ENCODE results near the gene DPP6. TPM values are rescaled to one million over a fixed set of nuclear protein-coding genes. Genes with fewer than 3 reads are reported as not detected.

DPP6 gene
- total RNA-seq, 1 experiment from 2014 or later: not detected

- Mint-ChIP-seq H3K36me3 (peaks cover 64% of the 10 kb centered on the region), H3K27me3 (ENCODE audit: low read depth) (peaks cover 9% of the 10 kb centered on the region), H3K27ac (no peak overlapping the region), H3K4me3 (no peak overlapping the region), H3K4me1 (no peaks in the 10 kb centered on the region), H3K9me3 (peaks cover 79% of the 10 kb centered on the region)
- ATAC-seq (no peak), DNase-seq (ENCODE audit: low spot score) (no peak)
- ChIA-PET POLR2A (no interaction called here), CTCF (no interaction called here)
- TF ChIP-seq STAT6 (CRISPR knock-in tag; conservative IDR thresholded peaks at IDR 0.05; ENCODE audit: low read depth) (no peak), JUN (CRISPR knock-in tag; IDR thresholded peaks at IDR 0.05) (no peak), ESRRA (CRISPR knock-in tag; IDR thresholded peaks at IDR 0.05; ENCODE audit: borderline replicate concordance) (no peak), TP53 (CRISPR knock-in tag; IDR thresholded peaks at IDR 0.05) (no peak), ZBTB43 (CRISPR knock-in tag; IDR thresholded peaks at IDR 0.05) (no peak), TEAD1 (CRISPR knock-in tag; IDR thresholded peaks at IDR 0.05) (no peak), GTF2I (CRISPR knock-in tag; conservative IDR thresholded peaks at IDR 0.05) (no peak), ETV6 (CRISPR knock-in tag; IDR thresholded peaks at IDR 0.05) (no peak), CREB1 (CRISPR knock-in tag; IDR thresholded peaks at IDR 0.05) (no peak), TCF7 (CRISPR knock-in tag; IDR thresholded peaks at IDR 0.05; ENCODE audit: low read depth) (no peak), MXD4 (CRISPR knock-in tag; IDR thresholded peaks at IDR 0.05; ENCODE audit: borderline replicate concordance) (no peak), ZBTB21 (CRISPR knock-in tag; IDR thresholded peaks at IDR 0.05; ENCODE audit: borderline replicate concordance) (no peak), HMGA2 (CRISPR knock-in tag; IDR thresholded peaks at IDR 0.05) (no peak), ERG (CRISPR knock-in tag; IDR thresholded peaks at IDR 0.05) (no peak), IRF1 (CRISPR knock-in tag; IDR thresholded peaks at IDR 0.05) (no peak), ZNF232 (CRISPR knock-in tag; IDR thresholded peaks at IDR 0.05) (no peak), GRHL2 (CRISPR knock-in tag; IDR thresholded peaks at IDR 0.05; ENCODE audit: insufficient replicate concordance, severe bottlenecking) (no peak)
- TF ChIP-seq, protein P1, sequence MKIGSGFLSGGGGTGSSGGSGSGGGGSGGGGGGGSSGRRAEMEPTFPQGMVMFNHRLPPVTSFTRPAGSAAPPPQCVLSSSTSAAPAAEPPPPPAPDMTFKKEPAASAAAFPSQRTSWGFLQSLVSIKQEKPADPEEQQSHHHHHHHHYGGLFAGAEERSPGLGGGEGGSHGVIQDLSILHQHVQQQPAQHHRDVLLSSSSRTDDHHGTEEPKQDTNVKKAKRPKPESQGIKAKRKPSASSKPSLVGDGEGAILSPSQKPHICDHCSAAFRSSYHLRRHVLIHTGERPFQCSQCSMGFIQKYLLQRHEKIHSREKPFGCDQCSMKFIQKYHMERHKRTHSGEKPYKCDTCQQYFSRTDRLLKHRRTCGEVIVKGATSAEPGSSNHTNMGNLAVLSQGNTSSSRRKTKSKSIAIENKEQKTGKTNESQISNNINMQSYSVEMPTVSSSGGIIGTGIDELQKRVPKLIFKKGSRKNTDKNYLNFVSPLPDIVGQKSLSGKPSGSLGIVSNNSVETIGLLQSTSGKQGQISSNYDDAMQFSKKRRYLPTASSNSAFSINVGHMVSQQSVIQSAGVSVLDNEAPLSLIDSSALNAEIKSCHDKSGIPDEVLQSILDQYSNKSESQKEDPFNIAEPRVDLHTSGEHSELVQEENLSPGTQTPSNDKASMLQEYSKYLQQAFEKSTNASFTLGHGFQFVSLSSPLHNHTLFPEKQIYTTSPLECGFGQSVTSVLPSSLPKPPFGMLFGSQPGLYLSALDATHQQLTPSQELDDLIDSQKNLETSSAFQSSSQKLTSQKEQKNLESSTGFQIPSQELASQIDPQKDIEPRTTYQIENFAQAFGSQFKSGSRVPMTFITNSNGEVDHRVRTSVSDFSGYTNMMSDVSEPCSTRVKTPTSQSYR (CRISPR knock-in tag; IDR thresholded peaks at IDR 0.05): no peak
- TF ChIP-seq, protein P2, sequence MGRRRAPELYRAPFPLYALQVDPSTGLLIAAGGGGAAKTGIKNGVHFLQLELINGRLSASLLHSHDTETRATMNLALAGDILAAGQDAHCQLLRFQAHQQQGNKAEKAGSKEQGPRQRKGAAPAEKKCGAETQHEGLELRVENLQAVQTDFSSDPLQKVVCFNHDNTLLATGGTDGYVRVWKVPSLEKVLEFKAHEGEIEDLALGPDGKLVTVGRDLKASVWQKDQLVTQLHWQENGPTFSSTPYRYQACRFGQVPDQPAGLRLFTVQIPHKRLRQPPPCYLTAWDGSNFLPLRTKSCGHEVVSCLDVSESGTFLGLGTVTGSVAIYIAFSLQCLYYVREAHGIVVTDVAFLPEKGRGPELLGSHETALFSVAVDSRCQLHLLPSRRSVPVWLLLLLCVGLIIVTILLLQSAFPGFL (CRISPR knock-in tag; IDR thresholded peaks at IDR 0.05; ENCODE audit: borderline replicate concordance): no peak
- TF ChIP-seq, protein P3, sequence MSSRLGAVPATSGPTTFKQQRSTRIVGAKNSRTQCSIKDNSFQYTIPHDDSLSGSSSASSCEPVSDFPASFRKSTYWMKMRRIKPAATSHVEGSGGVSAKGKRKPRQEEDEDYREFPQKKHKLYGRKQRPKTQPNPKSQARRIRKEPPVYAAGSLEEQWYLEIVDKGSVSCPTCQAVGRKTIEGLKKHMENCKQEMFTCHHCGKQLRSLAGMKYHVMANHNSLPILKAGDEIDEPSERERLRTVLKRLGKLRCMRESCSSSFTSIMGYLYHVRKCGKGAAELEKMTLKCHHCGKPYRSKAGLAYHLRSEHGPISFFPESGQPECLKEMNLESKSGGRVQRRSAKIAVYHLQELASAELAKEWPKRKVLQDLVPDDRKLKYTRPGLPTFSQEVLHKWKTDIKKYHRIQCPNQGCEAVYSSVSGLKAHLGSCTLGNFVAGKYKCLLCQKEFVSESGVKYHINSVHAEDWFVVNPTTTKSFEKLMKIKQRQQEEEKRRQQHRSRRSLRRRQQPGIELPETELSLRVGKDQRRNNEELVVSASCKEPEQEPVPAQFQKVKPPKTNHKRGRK (CRISPR knock-in tag; IDR thresholded peaks at IDR 0.05; ENCODE audit: borderline replicate concordance): no peak
Measured at GRCh38 chr7:154424350-154424749, 372.2 kb downstream of the DPP6 start.
